H1 (cell line): ENCODE results near the gene PAX5. TPM values are rescaled to one million over a fixed set of nuclear protein-coding genes. Genes with fewer than 3 reads are reported as not detected.

Experiments
- CEBPB ChIP-seq: IDR thresholded peaks from 2 replicates; pipeline ENCODE4 v1.6.1; 2012; ENCODE audit warnings: low read depth, low read length
- JUND ChIP-seq: IDR thresholded peaks from 2 replicates; pipeline ENCODE4 v1.6.1; 2011; ENCODE audit warnings: mild to moderate bottlenecking, improper control_type of control experiment, low read length
- polyA plus RNA-seq, 7 experiments: library from polyadenylated mRNA; depleted of rRNA in 3 of 7; stranded (reverse) in 5 of 7; unstranded in 2 of 7; fragments of >200 nt in 5 of 7; fragments of 200-250 nt in 2 of 7; gene quantifications; 1 replicate in 5 of 7; 2 replicates in 1 of 7; 4 replicates in 1 of 7; pipeline versions ENCODE4 v1.2.1 to v1.2.3, GENCODE V29; 2011 to 2013; ENCODE audit warnings: missing spikeins in 2 of 7, mixed read lengths in 2 of 7
- total RNA-seq: library from RNA; stranded (reverse); fragmentation: NEBNext Ultra II Directional; extraction: Animal tissue kit (Norgen Biotek cat#: 25700); gene quantifications from 2 replicates; pipeline ENCODE4 v1.2.1, GENCODE V29; 2021

Gene PAX5
- total and polyA plus RNA-seq, 2 of the 8 experiments (the other 6 are each of a cell fraction or from before 2014, with no cell fraction given), result 0.29 to 0.43 TPM

GRCh38 chr9:36923025-36923625, 110.9 kb downstream of the PAX5 start (continued):
- TF ChIP-seq CEBPB, result no peak
- no peak for TF ChIP-seq JUND
